B cell (primary cell): ENCODE results near the gene LARGE2. TPM values are rescaled to one million over a fixed set of nuclear protein-coding genes. Genes with fewer than 3 reads are reported as not detected.
A peak's percentile ranks its signal among the peaks of the same experiment; 100 is the strongest.

Source experiments
- ATAC-seq: fragments of 200-7000 bp; cut with Tn5 transposase; one replicate; pipeline ENCODE4 v1.10.0; 2021; ENCODE audit warnings: low read depth, mild to moderate bottlenecking, moderate number of reproducible peaks, moderate library complexity
- CTCF ChIA-PET: fragments of 350-600 bp; sonication (Branson Sonifier 250); formaldehyde crosslinking; loops from one replicate; lab custom pipeline; 2021; ENCODE audit warnings: antibody characterized with exemption, inconsistent platforms; lab: Charles Lee
- POLR2A ChIA-PET: fragments of 350-600 bp; sonication (Branson Sonifier 250); formaldehyde crosslinking; loops from one replicate; lab custom pipeline; 2021; ENCODE audit warnings: antibody characterized with exemption; lab: Charles Lee
- DNase-seq: peaks from one replicate; pipeline ENCODE4 v3.0.0; 2013
- H2AFZ ChIP-seq: 2 replicates; pipeline ENCODE4 v1.6.1; 2012; ENCODE audit warnings: mild to moderate bottlenecking, low read depth, low read length; ENCODE audit not compliant: insufficient read depth, poor library complexity, severe bottlenecking
- H3K27ac ChIP-seq, 2 donors: 1 replicate in 1 of 2; 2 replicates in 1 of 2; pipeline ENCODE4 v1.5.1; 2012 to 2013; ENCODE audit warnings: low read length in 2 of 2, mild to moderate bottlenecking in 2 of 2, moderate library complexity in 1 of 2
- H3K27me3 ChIP-seq, 4 experiments: fragments of 200-600 bp in 1 of 4; sonication (generic) in 1 of 4; replicated peaks in 1 of 4; 1 replicate in 2 of 4; 2 replicates in 2 of 4; pipeline versions ENCODE4 v1.6.1 to v1.7.0; 2013 to 2016; ENCODE audit warnings: low read length in 3 of 4, mild to moderate bottlenecking in 2 of 4, mixed read lengths in 1 of 4, moderate library complexity in 1 of 4; ENCODE audit not compliant: insufficient read depth in 4 of 4, control insufficient read depth in 3 of 4; ENCODE audit errors: control extremely low read depth in 1 of 4
- H3K36me3 ChIP-seq, 2 experiments: replicated peaks in 1 of 2; 1 replicate in 1 of 2; 2 replicates in 1 of 2; pipeline versions ENCODE4 v1.6.1 to v1.7.1; 2013; ENCODE audit warnings: low read length in 1 of 2; ENCODE audit not compliant: insufficient read depth in 2 of 2, control insufficient read depth in 1 of 2; ENCODE audit errors: control extremely low read depth in 1 of 2, extremely low read depth in 1 of 2
- H3K4me1 ChIP-seq, 2 donors: fragments of 200-600 bp in 1 of 2; sonication (generic) in 1 of 2; 1 replicate in 1 of 2; 2 replicates in 1 of 2; pipeline versions ENCODE4 v1.5.1 to v1.6.1; 2013 to 2017; ENCODE audit warnings: low read length in 2 of 2; ENCODE audit not compliant: control insufficient read depth in 2 of 2, insufficient read depth in 2 of 2
- H3K4me2 ChIP-seq: replicated peaks from 2 replicates; pipeline ENCODE3; 2012; ENCODE audit warnings: mild to moderate bottlenecking, low read depth, low read length; ENCODE audit not compliant: poor library complexity, severe bottlenecking
- H3K4me3 ChIP-seq, 5 experiments: fragments of 200-600 bp in 1 of 5; sonication (generic) in 1 of 5; 1 replicate in 3 of 5; 2 replicates in 2 of 5; pipeline versions ENCODE4 v1.5.1 to v1.7.0; 2011 to 2016; ENCODE audit warnings: low read length in 4 of 5, mild to moderate bottlenecking in 4 of 5, low read depth in 2 of 5, control low read depth in 1 of 5, moderate library complexity in 1 of 5; ENCODE audit not compliant: insufficient read depth in 1 of 5; ENCODE audit errors: control extremely low read depth in 1 of 5, extremely low read depth in 1 of 5
- H3K79me2 ChIP-seq: fragments of 200-600 bp; sonication (generic); one replicate; pipeline ENCODE4 v1.6.0; 2016; ENCODE audit warnings: low read length; ENCODE audit not compliant: control insufficient read depth, insufficient read depth
- H3K9ac ChIP-seq: fragments of 200-600 bp; sonication (generic); 2 replicates; pipeline ENCODE4 v1.6.1; 2017; ENCODE audit warnings: mild to moderate bottlenecking, low read length, moderate library complexity
- H3K9me3 ChIP-seq, 3 donors: one replicate each; pipeline versions ENCODE4 v1.6.1 to v1.7.1; 2013; ENCODE audit warnings: low read length in 2 of 3; ENCODE audit not compliant: control insufficient read depth in 2 of 3, insufficient read depth in 1 of 3; ENCODE audit errors: control extremely low read depth in 1 of 3
- H4K20me1 ChIP-seq: 2 replicates; pipeline ENCODE4 v1.6.0; 2012; ENCODE audit warnings: mild to moderate bottlenecking, low read length; ENCODE audit not compliant: insufficient read depth, control insufficient read depth, poor library complexity, severe bottlenecking
- H3K27ac Mint-ChIP-seq: one replicate; pipeline ENCODE4 v1.8.0; 2021; ENCODE audit warnings: mixed read lengths
- H3K27me3 Mint-ChIP-seq: one replicate; pipeline ENCODE4 v1.8.0; 2021; ENCODE audit warnings: mixed read lengths
- H3K4me1 Mint-ChIP-seq: one replicate; pipeline ENCODE4 v1.8.0; 2021; ENCODE audit warnings: mixed read lengths
- H3K4me3 Mint-ChIP-seq: one replicate; pipeline ENCODE4 v1.8.0; 2021; ENCODE audit warnings: mixed read lengths
- H3K9me3 Mint-ChIP-seq: one replicate; pipeline ENCODE4 v1.8.0; 2022; ENCODE audit warnings: mixed read lengths; ENCODE audit not compliant: insufficient read depth
- CTCF ChIP-seq: fragments of 200-600 bp; IDR thresholded peaks from one replicate; pipeline ENCODE4 v1.8.0; 2022; ENCODE audit warnings: antibody characterized with exemption, mild to moderate bottlenecking
- EZH2 ChIP-seq: IDR thresholded peaks from 2 replicates; pipeline ENCODE4 v1.6.1; 2012; ENCODE audit warnings: borderline replicate concordance, low read depth, mild to moderate bottlenecking, moderate library complexity, low read length; ENCODE audit not compliant: insufficient read depth, poor library complexity, severe bottlenecking
- WGBS: methylation state at CpG from one replicate; pipeline ENCODE4 v1.1.5; 2013; ENCODE audit warnings: missing lambda C conversion rate; ENCODE audit not compliant: insufficient coverage; 5-methylcytosine and 5-hydroxymethylcytosine counted together
- intact Hi-C: fragments of 100-400 bp; cut with micrococcal nuclease; formaldehyde crosslinking; loops from one replicate; pipeline ENCODE4 v1.10.0; 2022
- polyA plus RNA-seq: library from polyadenylated mRNA; depleted of rRNA; stranded (reverse); fragments of >200 nt; gene quantifications from 2 replicates; pipeline ENCODE4 v1.2.3, GENCODE V29; 2012
- total RNA-seq, 2 donors: library from RNA; stranded (reverse); fragments of 120-200 nt in 1 of 2; gene quantifications; 1 replicate in 1 of 2; 2 replicates in 1 of 2; pipeline versions ENCODE4 v1.2.3 to v1.2.4, GENCODE V29; 2013 to 2022

Gene LARGE2
- total and polyA plus RNA-seq, 2 donors (not counting 1 experiment from before 2014, with no cell fraction given): 109 to 264 TPM

GRCh38 chr11:45933846-45934579, 11.6 kb downstream of the LARGE2 start:
- no peaks in the 10 kb centered on the region for H3K9me3 Mint-ChIP-seq
- peaks cover 23% of the 10 kb centered on the region for H4K20me1 ChIP-seq
- H3K79me2 ChIP-seq: peaks cover 81% of the 10 kb centered on the region
- WGBS: 88% methylated on average over 18 of the region's 21 CpGs
- H3K9ac ChIP-seq: peak overlapping the region; percentile 82
- no peaks in the 10 kb centered on the region for H3K9me3 ChIP-seq
- no peak for ATAC-seq
- CTCF ChIA-PET: interaction anchor here (5.5 to 11.4 kb wide), 2 partner anchors 13 to 32 kb away, joined by 50 to 98 read pairs; partner anchors contain the start of genes LARGE2 and PEX16
- DNase-seq: peak; percentile 30
- H3K27me3 ChIP-seq: no peaks in the 10 kb centered on the region
- H3K27ac Mint-ChIP-seq: peak overlapping the region; percentile 92
- H3K4me1 ChIP-seq: peaks cover 74 to 86% of the 10 kb centered on the region in 2 donors
- H2AFZ ChIP-seq: no peak overlapping the region
- peak overlapping the region; percentile 26 to 92 for H3K27ac ChIP-seq
- H3K36me3 ChIP-seq: peaks cover 0 to 13% of the 10 kb centered on the region in 2 experiments
- H3K4me1 Mint-ChIP-seq: peaks cover 92% of the 10 kb centered on the region
- no peaks in the 10 kb centered on the region for H3K27me3 Mint-ChIP-seq
- intact Hi-C loops: loop anchor here (2.0 to 10.0 kb wide), 4 partner anchors 73 to 1621 kb away; partner anchors contain the start of genes CELF1, PHF21A and SLC35C1
- peak overlapping the region; percentile 95 for H3K4me3 Mint-ChIP-seq
- H3K4me2 ChIP-seq: peak overlapping the region; percentile 91
- H3K4me3 ChIP-seq: peak overlapping the region in 4 of 5 experiments; percentile 63 to 95 (median 84)
- TF ChIP-seq EZH2 (no peak), CTCF (no peak)
- POLR2A ChIA-PET: interaction anchor here (10.9 kb wide), 1 partner anchor 13 kb away, joined by 162 read pairs; the partner anchor contains the start of genes LARGE2 and PEX16
